Measurements from ENCODE around the gene TEDC1.

The TEDC1 gene, protein sequence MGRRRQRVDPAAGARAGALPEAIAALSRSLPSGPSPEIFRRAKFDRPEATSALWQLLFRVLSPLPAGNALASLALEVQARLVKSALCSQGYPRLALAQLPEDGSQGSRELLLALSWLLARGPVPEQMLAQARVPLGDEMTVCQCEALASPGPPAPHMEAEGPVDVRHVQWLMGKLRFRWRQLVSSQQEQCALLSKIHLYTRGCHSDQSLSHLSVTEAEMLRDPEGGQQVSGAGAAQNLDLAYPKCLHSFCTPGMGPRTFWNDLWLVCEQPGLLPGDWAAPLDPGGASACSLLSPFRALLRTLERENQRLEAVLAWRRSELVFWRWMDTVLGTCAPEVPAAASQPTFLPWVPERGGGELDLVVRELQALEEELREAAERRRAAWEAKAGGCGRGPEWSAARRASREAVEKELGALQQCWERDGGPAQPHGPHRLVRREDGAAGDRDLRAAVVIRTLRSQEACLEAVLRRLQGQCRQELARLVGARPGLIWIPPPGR

DNA sequence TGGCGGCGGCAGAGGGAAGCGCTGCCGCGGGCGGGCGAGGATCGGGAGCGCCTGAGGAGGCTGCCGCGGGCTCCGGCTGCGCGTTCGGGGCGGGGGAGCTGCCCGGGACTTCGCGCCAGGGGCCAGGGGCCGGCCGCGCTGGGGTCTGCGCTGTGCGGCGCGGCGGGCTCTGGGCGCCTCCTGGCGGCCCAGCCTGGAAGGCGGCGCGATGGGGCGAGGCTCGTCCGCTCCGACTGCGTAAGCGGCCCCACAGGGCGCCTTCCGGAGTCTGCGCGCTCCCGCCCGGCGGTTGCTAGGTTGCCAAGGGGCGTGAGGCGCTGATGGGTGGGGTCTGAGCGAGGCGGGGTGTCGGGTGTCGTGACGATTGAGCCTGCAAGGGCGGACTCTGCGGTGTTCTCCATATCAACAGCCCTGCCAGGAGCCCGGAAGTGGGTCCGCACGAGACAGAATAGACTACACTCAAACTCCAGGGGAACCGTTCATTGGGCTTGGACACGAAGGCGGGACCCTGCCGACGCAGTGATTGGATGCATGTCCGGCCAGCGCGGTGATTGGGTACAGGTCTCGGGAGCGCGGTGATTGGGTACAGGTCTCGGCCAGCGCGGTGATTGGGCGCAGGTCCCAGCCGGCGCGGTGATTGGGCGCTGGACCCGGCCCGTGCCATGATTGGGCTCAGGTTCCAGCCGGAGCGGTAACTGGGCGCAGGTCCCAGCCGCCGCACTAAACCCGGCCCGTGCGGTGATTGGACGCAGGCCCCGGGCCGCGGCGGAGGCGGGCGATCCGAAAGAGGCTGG, at the start of gene TEDC1:
TSS of gene TEDC1 (plus strand) at position 675 of the 794 bp plus-strand sequence. CDS start 130 bp downstream, outside the sequence.
- DNase-seq: peak; percentile 100

DNA sequence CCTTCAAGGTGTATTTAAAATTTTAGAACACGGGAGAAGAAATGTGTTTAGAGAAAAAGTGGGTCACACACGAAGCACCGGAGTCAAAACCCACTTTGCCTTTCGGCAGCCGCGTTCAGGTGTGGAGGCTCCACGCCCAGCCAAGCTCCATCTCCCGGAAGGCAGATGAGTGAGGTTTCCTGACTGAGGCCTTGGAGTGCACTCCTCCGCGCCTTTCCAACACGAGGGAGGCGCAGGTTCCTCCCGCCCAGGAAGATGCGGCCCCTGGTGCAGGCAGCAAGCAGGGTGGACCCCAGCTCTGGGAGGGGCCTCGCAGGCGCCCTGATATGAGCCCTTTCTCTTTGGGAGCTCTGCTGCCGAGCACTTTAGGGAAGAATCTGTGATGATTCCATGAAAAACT, 48.9 kb upstream of the TEDC1 start:
- DNase-seq: no peak

DNA sequence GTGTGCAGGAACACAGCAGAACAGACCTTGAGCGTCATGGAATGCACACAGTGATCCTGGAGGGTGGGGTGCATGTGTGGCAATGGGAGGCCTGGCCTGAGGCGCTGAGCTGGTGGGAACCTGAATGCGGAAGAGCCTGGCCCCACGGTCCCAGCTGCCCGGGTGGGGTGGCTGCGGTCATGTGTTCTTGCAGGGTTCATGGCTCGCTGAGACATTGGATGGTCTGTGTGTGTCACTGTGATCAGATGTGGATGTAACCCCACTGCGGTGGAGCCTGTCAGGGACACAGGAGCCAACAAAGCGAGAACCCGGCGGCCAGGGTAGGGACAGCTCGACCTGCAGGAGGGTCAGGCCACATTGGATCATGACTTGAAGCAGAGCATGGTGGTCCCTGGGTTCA, 48.2 kb upstream of the TEDC1 start:
- no peak for DNase-seq

DNA sequence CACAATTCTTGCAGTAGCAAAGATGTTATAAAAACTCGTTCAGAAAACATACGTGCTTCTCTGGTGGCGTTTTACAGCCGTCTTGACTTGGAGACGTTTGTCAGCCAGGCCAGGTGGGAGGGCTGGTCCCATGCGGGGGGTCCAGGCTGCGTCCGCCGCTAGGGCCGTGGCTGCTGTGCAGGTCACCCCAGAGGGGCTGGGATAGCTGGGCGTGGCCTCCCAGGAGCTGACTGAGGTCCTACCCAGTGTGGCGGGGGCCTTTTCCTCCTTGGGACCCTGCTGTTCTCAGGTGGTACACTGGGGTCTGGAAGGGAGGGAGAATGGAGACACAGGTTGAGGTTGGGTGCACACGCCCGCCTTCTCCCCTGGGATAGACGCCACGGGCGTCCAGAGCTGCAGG, 46.2 kb upstream of the TEDC1 start:
- DNase-seq: no peak

DNA sequence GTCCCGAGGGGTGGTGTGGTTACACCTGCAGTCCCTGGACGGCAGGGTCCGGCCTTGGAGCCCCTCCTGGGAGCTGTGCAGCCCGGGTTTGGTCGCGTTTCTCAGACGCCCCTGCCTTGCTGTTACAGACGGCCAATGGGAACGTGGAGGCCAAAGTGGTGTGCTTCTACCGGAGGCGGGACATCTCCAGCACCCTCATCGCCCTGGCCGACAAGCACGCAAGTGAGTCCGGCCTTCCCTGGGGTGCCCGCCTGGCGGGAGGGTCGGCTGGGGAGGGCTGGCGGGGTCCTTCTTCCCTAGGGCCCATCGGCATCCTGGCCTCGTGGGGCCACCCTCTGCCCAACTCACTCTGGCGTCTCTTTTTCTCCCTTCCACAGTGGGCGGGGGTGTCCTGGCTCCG, 45.8 kb upstream of the TEDC1 start:
- no peak for DNase-seq

DNA sequence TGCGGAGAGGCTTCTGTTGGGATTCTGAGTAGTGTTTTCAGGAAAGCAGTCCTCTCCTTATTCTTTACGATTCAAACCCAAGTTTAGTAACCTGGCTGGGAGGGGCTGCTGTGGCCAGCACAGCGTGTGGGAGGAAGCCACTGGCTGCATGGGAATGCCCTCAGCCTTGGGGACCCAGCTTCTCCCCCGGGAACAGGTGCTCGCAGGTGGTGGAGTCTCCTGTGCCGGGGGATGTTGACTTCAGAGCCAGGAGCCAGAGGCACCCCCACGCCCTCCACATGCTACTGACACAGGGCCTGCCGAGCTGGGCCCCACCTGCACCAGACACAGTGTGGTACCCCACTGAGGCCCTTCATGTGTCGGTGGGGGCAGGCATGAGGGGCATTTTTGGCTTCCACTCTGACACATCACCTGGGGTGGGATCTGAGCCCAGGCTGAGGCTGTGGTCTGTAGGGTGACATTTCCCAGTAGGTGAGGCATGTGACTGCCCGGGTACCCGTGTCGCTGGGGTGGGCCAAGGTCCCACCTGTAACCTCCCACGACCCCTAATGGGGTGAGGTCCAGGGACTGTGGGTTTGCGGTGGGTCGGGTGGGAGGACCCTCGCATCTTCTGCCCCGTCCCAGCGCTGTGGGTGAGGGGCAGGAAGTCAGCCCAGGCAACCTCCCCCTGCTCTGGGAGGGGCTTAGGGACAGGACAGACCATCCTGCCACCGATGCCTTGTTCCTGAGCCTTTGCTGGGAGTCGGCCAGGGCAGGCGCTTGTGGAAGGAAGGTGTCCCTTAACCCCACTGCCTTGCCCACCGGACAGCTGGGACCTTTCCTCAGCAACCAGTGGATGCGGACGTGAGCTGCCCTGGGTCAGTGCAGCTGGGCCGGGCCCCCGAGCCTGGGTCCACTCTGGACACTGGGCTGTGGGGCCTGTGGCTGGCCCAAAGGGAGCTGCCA, 44.9 kb upstream of the TEDC1 start:
- DNase-seq: no peak

DNA sequence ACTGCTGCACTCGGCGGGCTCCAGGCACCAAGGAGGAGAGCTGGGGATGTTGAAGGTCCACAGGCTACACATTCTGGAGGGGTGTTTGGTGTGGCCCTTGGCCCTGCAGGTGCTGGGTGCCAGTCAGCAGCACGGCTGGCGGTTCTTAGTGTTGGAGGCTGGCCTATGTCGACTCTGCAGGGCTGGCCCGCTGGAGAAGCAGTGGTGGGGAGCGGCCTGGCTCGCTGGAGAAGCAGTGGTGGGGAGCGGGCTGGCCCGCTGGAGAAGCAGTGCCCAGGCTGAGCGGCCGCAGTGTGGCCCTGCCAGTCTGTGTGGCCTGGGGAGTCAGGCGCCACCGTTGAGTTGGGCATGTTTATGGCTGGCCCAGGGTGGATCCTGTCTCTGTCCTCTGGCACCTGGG, 44.1 kb upstream of the TEDC1 start:
- no peak for DNase-seq

DNA sequence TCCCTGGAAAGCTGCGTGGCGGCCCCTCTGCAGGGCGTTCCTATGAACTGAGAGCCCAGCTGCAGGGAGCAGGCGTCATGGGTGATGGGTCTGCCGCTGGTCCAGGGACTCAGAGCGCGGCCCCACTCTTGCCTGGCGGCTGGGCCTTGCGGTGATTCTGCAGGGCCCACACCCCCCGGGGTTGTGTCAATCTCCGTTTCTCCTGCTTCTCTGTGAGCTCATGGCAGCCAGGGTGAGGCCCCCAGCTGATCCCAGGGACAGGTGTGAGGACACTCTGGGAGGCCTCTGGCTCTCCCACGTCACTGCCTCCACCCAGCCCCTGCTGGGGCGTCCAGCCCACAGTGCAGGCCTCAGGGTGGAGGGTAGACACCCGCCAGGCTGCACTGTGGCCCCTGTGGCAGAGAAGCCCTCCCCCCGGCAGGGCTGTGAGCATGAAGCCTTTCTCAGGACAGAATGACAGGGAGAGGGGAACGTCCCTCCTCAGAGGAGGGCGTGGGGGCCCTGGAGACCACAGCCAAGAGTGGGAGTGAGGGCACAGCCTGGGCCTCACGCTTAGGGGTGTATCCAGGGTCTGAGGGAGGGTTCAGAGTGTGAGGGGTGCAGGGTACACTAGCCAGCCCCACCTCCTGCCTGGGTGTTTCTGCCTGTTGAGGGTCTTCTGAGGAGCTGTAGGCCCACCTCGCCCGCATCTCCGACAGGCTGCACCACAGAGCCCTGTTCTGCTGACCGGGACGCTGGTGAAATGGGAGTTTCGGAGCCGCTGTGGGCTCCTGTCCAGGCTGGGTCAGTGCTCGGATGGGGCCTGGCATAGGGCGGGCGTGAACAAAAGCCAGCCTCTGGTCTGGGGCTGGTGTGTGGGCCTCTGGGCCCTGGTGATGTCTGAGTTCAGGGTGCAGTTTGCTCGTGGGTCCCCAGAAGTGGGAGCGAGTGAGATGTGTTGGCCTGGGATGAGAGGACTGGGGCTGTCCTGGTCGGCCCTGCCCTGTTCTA, 43.1 kb upstream of the TEDC1 start:
- DNase-seq: no peak

DNA sequence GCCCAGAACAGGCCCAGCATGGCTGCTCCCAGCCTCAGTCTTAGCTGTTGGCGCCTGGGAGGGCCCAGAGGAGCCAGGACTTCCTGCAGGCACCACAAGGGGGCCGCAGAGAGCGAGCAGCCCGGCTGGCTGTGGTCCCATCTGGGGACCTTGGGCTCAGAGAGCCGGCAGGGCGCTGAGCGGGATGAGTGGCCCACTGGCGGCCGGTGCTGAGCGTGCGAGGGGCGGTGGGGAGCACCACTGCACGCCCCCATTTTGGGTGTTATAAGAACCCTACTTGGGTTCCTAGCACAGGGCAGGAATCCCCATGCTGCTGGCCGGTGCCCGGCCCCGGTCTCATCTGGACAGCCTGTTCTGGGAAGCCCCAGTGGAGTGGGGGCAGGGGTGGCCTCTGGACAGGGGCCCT, 42.3 kb upstream of the TEDC1 start:
- peak; percentile 22 for DNase-seq

DNA sequence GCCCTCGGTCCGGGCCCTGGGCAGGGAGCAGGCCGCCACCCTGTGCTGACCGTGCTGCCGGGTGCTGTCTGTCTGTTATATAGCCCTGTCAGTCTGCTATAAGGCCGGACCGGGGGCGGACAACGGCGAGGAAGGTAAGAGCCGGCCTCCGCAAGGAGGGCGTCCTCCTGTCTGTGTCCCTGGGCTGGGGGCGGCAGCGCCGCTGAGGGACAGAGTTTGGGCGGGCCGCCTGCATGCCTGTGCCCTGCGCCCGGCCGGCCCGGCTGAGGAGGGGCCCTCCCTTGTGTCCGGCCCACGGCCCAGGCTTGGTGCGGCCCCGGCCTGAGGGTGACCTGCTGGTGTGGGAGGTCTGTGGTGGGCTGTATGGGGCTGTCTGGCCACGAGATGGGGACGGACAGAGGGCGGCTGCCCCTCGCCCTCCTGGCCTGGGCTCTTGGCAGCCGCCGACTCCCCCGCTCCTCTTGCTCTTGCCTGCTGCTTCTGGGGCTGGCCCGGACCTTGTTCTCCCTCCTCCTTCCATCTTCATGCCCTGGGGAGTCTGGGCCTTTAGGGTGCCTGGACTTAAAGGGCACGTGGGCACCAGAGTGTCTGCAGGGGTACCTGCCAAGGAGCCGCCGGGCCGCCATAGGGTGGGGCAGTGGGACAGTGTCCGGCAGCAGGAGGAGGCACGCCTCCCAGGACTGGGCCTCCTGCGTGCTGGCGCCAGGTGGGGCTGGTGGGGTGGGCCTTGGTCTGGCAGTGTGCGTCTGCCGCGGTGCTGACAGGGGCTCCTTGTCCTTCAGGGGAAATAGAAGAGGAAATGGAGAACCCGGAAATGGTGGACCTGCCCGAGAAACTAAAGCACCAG, 41.5 kb upstream of the TEDC1 start:
- no peak for DNase-seq

DNA sequence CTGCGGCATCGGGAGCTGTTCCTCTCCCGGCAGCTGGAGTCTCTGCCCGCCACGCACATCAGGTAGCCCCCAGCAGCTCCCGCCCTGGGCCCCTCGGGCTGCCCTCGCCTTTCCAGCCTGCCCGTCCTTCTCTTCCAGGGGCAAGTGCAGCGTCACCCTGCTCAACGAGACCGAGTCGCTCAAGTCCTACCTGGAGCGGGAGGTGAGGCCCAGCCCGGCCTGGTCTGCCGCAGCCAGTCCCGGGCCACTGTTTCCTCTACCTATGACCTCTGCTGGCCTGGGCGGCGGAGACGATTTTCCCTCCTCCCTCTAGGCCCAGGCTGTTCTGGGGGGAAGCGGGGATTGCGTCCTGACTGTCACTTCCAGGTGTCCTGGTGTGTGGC, 40.9 kb upstream of the TEDC1 start:
- no peak for DNase-seq

DNA sequence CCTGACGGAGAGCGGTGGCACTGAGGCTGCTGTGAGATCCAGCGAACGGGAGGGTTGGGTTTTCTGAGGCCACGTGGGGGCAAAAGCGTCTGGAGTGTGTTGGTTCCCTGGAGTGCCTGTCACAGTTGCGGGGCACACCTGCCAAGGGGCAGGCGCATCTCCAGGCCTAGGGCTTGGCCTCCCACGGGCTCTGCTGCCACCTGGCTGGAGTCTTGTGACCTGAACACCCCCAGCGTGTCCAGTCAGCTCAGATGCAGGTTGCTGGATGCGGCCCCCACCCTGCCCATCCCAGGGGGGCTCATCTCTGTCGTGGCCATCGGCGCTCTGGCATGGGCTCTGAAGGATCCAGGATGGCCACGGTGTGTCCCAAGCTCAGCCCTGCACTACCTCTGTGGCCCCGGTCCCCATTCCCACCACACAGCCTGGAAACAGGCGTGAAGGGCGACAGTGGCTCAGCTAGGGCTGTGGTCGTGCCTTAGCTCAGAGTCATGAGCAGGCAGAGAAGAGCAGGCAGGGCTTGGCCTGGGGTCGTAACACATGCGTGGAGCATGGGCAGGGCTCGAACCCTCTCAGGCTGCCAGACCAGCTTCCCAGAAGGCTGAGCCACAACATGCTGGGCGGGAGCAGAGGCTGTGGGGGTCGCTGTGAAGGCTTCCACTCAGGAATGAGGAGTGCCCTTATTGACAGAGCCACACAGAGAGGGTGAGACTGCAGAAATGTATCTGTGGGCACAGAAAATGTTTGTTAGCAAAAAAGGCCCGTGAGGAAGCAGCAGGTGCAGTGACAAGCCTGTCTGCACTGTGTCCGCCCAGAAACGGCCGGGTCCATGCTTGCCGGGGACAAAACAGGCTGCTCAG, 40.0 kb upstream of the TEDC1 start:
- no peak for DNase-seq

DNA sequence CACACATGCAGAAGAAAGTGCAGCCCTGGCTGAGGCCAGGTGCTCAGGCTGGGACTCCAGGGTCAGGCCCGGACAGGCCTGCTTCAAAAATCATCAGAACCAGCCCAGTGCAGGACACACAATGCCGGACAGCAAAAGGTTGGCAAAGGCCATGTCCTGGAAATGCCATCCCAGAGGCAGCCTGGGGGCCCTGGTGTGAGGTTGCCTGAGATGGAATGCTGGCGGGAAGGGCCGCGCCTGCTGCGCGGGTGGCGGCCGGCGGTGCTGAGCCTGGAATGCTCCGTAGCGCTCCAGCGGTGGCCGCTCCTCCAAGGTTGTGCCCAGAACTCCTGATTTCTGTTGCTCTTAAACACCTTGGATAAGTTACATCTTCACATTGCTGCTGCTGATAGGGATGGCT, 38.1 kb upstream of the TEDC1 start:
- DNase-seq: no peak

DNA sequence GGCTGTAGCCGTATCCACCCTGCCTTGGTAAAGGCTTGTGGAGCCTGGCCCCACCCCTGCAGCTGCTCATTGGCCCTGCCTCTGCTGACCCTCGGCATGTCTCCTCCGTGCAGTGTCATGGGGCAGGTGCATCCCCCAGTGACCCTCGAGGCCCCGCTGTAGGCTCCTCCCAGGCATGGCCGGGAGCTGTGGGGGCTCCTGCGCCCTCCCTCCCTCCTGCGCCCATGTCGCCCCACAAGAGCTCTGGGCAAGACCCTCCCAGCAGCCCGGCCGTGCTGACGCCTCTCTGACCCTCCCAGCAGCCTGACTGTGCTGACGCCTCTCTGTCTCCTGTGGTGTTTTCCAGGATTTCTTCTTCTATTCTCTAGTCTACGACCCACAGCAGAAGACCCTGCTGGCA, 37.2 kb upstream of the TEDC1 start:
- no peak for DNase-seq

DNA sequence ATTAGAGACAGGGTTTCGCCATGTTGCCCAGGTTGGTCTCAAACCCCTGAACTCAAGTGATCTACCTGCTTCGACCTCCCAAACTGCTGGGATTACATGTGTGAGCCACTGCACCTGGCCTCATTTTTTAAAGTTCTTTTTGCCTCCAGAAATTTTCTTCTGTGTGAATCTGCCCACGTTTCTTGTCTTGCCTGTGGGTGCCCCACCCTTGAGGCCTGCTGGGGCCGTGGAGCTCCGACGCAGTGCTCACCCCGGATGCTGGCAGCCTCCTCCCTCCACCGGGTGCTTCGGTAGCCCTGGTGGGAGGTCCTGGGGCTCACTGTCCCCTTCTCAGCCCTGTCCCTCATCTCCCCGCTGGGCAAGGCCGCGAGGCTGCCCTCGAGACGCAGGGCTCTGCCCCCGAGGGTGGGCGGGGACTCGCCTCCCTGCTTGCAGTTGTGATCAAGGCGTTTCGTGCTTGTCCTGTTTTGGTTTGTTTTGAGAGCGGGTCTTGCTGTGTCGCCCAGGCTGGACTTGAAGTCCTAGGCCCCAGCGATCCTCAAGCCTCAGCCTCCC, 35.9 kb upstream of the TEDC1 start:
- no peak for DNase-seq

DNA sequence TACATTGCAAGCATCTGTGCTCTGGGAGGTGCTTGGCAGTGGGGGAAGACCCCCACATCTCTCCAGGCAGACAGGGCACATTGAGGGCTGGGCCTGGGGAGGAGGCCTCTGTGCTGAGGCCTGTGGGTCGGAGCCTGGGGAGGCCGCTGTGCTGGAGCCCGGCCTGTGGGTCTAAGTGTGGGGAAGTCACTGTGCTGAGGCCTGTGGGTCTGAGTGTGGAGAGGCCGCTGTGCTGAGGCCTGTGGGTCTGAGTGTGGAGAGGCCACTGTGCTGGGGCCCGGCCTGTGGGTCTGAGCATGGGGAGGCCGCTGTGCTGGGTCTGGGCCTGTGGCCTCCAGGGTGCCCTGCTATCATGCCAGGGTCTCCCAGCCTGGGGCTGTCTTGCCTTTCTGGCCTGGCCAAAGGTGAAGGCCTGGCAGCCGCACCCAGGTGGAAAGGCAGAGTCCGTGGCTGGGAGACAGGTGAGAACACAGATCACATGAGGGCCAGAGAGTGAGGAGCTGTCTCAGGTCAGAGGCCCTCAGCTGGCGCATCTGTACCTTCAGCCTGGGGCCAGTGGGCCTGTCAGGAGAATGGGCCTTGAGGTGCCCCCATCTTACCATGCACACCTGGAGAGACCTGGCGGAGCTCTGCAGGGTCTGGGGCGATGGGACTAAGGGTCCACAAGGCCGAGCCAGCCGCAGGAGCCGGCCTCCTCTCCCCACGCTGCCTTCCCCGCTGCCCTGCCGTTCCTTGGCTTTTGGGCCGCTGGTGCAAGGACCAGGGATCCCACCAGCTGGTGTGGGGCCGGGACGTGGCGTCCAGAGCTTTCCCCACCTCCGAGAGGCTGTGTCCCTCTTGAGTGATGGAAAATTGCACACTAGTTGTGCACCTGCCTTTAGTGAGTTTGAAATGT, 35.0 kb upstream of the TEDC1 start:
- DNase-seq: no peak

DNA sequence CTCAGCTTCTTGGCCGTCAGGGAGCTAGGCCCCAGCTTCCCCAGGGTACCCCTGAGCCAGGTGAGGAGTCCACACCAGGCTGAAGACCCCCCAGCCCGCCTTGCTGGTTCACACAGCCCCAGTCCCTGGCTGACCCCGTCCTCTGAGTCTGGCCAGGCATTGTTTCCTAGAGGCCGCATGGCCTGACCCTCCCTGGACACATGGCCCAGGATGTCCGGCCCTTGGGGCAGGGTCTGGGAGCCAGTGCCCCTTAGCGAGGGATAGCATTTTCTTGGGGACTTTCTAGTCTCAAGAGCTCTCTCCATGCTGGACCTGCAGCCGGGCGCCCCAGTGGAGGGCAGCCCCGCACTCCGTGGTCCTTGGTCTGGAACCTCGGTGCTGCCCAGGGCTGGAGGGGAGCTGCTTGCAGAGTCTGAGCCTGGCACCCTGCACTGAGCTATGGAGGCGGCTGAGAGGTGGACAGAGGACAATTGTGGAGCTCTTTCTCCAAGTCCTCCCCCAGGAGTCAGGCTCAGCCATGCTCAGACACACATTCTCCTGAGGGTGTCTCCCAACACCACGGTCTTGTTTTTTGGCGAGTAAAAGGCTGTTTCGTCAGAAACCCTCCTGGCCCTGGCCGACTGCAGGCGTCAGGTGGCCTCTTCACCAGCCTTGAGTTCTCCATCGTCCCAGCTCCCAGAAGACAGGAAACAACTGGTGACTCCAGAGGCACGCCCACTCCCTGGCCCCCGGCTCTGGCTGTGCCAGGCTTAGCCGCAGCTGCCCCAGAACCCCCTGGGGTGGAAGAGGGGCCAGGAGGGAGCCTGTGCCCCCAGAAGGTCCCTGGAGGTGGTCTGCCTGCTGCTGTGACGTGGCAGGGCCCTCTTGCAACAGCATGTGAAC, 34.1 kb upstream of the TEDC1 start:
- DNase-seq: no peak

All from NCI-H2107 (cell line).